H1 (cell line): ENCODE data around the gene OSCP1. TPM values are rescaled to one million over a fixed set of nuclear protein-coding genes. Genes with fewer than 3 reads are reported as not detected.

Experiments
- BACH1 ChIP-seq: IDR thresholded peaks from 2 replicates; pipeline ENCODE4 v1.6.1; 2012; ENCODE audit warnings: low read length, improper control_type of control experiment
- CHD1 ChIP-seq: IDR thresholded peaks from 2 replicates; pipeline ENCODE4 v1.6.1; 2012; ENCODE audit warnings: low read depth, low read length, improper control_type of control experiment
- CHD2 ChIP-seq: IDR thresholded peaks from 2 replicates; pipeline ENCODE4 v1.6.1; 2012; ENCODE audit warnings: low read length, improper control_type of control experiment
- CHD7 ChIP-seq: fragments of 300-600 bp; sonication (generic); IDR thresholded peaks from 2 replicates; pipeline ENCODE4 v1.7.1; 2012; ENCODE audit warnings: low read length, moderate library complexity, mild to moderate bottlenecking, inconsistent platforms; ENCODE audit not compliant: insufficient replicate concordance
- CREB1 ChIP-seq: IDR thresholded peaks from 2 replicates; pipeline ENCODE4 v1.6.1; 2012; ENCODE audit warnings: inconsistent platforms
- EP300 ChIP-seq, 2 experiments: IDR thresholded peaks; 1 replicate in 1 of 2; 2 replicates in 1 of 2; pipeline ENCODE4 v1.6.1; 2011 to 2012; ENCODE audit warnings: low read depth in 2 of 2, low read length in 2 of 2, mild to moderate bottlenecking in 2 of 2, borderline replicate concordance in 1 of 2, inconsistent platforms in 1 of 2, moderate library complexity in 1 of 2
- GABPA ChIP-seq: IDR thresholded peaks from 2 replicates; pipeline ENCODE4 v1.6.1; 2011; ENCODE audit warnings: mild to moderate bottlenecking, low read length, moderate library complexity, borderline replicate concordance; ENCODE audit not compliant: insufficient read depth
- MAFK ChIP-seq: IDR thresholded peaks from 2 replicates; pipeline ENCODE4 v1.6.1; 2012; ENCODE audit warnings: low read depth, mild to moderate bottlenecking, improper control_type of control experiment, low read length
- RFX5 ChIP-seq: IDR thresholded peaks from 2 replicates; pipeline ENCODE4 v1.6.1; 2011; ENCODE audit warnings: low read depth, low read length, improper control_type of control experiment, borderline replicate concordance
- RXRA ChIP-seq: IDR thresholded peaks from 2 replicates; pipeline ENCODE4 v1.6.1; 2011; ENCODE audit warnings: low read depth, mild to moderate bottlenecking, low read length, moderate library complexity; ENCODE audit not compliant: insufficient read depth
- SIX5 ChIP-seq: IDR thresholded peaks from 2 replicates; pipeline ENCODE4 v1.6.1; 2011; ENCODE audit warnings: mild to moderate bottlenecking, low read depth, low read length
- SP1 ChIP-seq: IDR thresholded peaks from 2 replicates; pipeline ENCODE4 v1.6.1; 2011; ENCODE audit warnings: low read depth, low read length
- SP2 ChIP-seq: IDR thresholded peaks from 2 replicates; pipeline ENCODE4 v1.6.1; 2012; ENCODE audit warnings: mild to moderate bottlenecking, low read length, inconsistent platforms
- TAF1 ChIP-seq: IDR thresholded peaks from 2 replicates; pipeline ENCODE4 v1.6.1; 2011; ENCODE audit warnings: mild to moderate bottlenecking, low read depth, low read length
- polyA plus RNA-seq, 7 experiments: library from polyadenylated mRNA; depleted of rRNA in 3 of 7; stranded (reverse) in 5 of 7; unstranded in 2 of 7; fragments of >200 nt in 5 of 7; fragments of 200-250 nt in 2 of 7; gene quantifications; 1 replicate in 5 of 7; 2 replicates in 1 of 7; 4 replicates in 1 of 7; pipeline versions ENCODE4 v1.2.1 to v1.2.3, GENCODE V29; 2011 to 2013; ENCODE audit warnings: missing spikeins in 2 of 7, mixed read lengths in 2 of 7
- total RNA-seq: library from RNA; stranded (reverse); fragmentation: NEBNext Ultra II Directional; extraction: Animal tissue kit (Norgen Biotek cat#: 25700); gene quantifications from 2 replicates; pipeline ENCODE4 v1.2.1, GENCODE V29; 2021

The OSCP1 gene
- total and polyA plus RNA-seq, 2 of the 8 experiments (the other 6 are each of a cell fraction or from before 2014, with no cell fraction given) = 1.8 to 3.3 TPM

GRCh38 chr1:36396359-36396758 lies 53.9 kb downstream of the OSCP1 start (continued):
- TF ChIP-seq CHD7 (no peak), CREB1 (no peak), CHD1 (no peak), CHD2 (no peak), EP300 (IDR thresholded peaks at IDR 0.05; ENCODE audit: borderline replicate concordance in 1 of 2, low read depth in 2 of 2, low read length in 2 of 2) (no peak), RFX5 (no peak), MAFK (no peak), SP1 (no peak), GABPA (no peak), SP2 (no peak), SIX5 (no peak), RXRA (no peak), TAF1 (no peak), BACH1 (no peak)
